K562 (cell line): ENCODE measurements around the gene PCCA. TPM values are rescaled to one million over a fixed set of nuclear protein-coding genes. Genes with fewer than 3 reads are reported as not detected.

Source experiments
- C11orf30 ChIP-seq: fragments of 450-650 bp; IDR thresholded peaks from 2 replicates; pipeline ENCODE4 v1.6.1; 2016; ENCODE audit warnings: low read depth, mild to moderate bottlenecking
- CEBPB ChIP-seq: fragments of 450-650 bp; IDR thresholded peaks from 2 replicates; pipeline ENCODE4 v1.6.1; 2016; ENCODE audit warnings: missing genetic modification characterization, missing compliant biosample characterization
- HNRNPUL1 ChIP-seq: fragments of 200-400 bp; formaldehyde crosslinking; IDR thresholded peaks from 2 replicates; pipeline ENCODE4 v1.6.1; 2017; ENCODE audit warnings: low read length
- NFRKB ChIP-seq: fragments of 450-650 bp; IDR thresholded peaks from 2 replicates; pipeline ENCODE4 v1.6.1; 2016; ENCODE audit warnings: low read depth
- NKRF ChIP-seq: fragments of 450-650 bp; IDR thresholded peaks from 2 replicates; pipeline ENCODE4 v1.6.1; 2016; ENCODE audit warnings: borderline replicate concordance
- POLR2AphosphoS2 ChIP-seq: IDR thresholded peaks from 2 replicates; pipeline ENCODE4 v1.6.1; 2012; ENCODE audit warnings: low read length, improper control_type of control experiment
- PTRF ChIP-seq: fragments of 450-650 bp; IDR thresholded peaks from 2 replicates; pipeline ENCODE4 v1.6.1; 2016; ENCODE audit warnings: mild to moderate bottlenecking, missing genetic modification characterization, missing compliant biosample characterization
- RBM22 ChIP-seq: fragments of 200-400 bp; formaldehyde crosslinking; IDR thresholded peaks from 2 replicates; pipeline ENCODE4 v1.6.1; 2018; ENCODE audit warnings: low read length, low read depth; ENCODE audit not compliant: poor library complexity, severe bottlenecking
- ZNF239 ChIP-seq: fragments of 250-450 bp; sonication (Bioruptor Pico); IDR thresholded peaks from 2 replicates; pipeline ENCODE4 v1.4.0; 2020; ENCODE audit warnings: mild to moderate bottlenecking
- ZNF586 ChIP-seq: fragments of 450-650 bp; formaldehyde crosslinking; conservative IDR thresholded peaks from 2 replicates; pipeline ENCODE4 v1.4.0; 2020; ENCODE audit warnings: mild to moderate bottlenecking, moderate library complexity
- polyA plus RNA-seq, 8 experiments: library from polyadenylated mRNA; depleted of rRNA in 4 of 8; stranded (reverse) in 5 of 8; unstranded in 3 of 8; fragments of >200 nt; fragmentation: Nextera tagmentation in 2 of 8; fragmentation: Illumina TruSeq in 1 of 8; extraction: Ambion mirVana in 2 of 8; extraction: Trizol in 1 of 8; gene quantifications; 2 replicates each; pipeline versions ENCODE4 v1.2.1 to v1.2.3, GENCODE V29; 2011 to 2014; ENCODE audit warnings: inconsistent platforms in 1 of 8, missing spikeins in 1 of 8
- total RNA-seq, 7 experiments: library from RNA; depleted of rRNA in 6 of 7; stranded (reverse); fragments of >200 nt in 6 of 7; fragmentation: Illumina TruSeq in 2 of 7; extraction: Trizol in 2 of 7; gene quantifications; 2 replicates each; pipeline versions ENCODE4 v1.2.1 to v1.2.3, GENCODE V29; 2011 to 2021; ENCODE audit warnings: low replicate concordance in 1 of 7
- TF ChIP-seq, protein P1 (sequence below), 2 experiments: fragments of 450-650 bp in 1 of 2; sonication (generic) in 1 of 2; formaldehyde crosslinking in 1 of 2; IDR thresholded peaks; 2 replicates each; pipeline versions ENCODE4 v1.7.1 to v1.9.0; 2016 to 2022; ENCODE audit warnings: inconsistent platforms in 1 of 2, mild to moderate bottlenecking in 1 of 2, missing genetic modification reagents in 1 of 2
- TF ChIP-seq, protein P2 (sequence below): fragments of 250-450 bp; sonication (Bioruptor Pico); IDR thresholded peaks from 2 replicates; pipeline ENCODE4 v1.4.0; 2020; ENCODE audit warnings: mild to moderate bottlenecking, moderate library complexity, borderline replicate concordance

The PCCA gene
- total and polyA plus RNA-seq, 9 of the 15 experiments (the other 6 are each of a cell fraction or from before 2014, with no cell fraction given) = 5.2 to 14.1 (median 9.7) TPM

GRCh38 chr13:100497389-100497788, 408.5 kb downstream of the PCCA start (continued):
- TF ChIP-seq, protein P1, sequence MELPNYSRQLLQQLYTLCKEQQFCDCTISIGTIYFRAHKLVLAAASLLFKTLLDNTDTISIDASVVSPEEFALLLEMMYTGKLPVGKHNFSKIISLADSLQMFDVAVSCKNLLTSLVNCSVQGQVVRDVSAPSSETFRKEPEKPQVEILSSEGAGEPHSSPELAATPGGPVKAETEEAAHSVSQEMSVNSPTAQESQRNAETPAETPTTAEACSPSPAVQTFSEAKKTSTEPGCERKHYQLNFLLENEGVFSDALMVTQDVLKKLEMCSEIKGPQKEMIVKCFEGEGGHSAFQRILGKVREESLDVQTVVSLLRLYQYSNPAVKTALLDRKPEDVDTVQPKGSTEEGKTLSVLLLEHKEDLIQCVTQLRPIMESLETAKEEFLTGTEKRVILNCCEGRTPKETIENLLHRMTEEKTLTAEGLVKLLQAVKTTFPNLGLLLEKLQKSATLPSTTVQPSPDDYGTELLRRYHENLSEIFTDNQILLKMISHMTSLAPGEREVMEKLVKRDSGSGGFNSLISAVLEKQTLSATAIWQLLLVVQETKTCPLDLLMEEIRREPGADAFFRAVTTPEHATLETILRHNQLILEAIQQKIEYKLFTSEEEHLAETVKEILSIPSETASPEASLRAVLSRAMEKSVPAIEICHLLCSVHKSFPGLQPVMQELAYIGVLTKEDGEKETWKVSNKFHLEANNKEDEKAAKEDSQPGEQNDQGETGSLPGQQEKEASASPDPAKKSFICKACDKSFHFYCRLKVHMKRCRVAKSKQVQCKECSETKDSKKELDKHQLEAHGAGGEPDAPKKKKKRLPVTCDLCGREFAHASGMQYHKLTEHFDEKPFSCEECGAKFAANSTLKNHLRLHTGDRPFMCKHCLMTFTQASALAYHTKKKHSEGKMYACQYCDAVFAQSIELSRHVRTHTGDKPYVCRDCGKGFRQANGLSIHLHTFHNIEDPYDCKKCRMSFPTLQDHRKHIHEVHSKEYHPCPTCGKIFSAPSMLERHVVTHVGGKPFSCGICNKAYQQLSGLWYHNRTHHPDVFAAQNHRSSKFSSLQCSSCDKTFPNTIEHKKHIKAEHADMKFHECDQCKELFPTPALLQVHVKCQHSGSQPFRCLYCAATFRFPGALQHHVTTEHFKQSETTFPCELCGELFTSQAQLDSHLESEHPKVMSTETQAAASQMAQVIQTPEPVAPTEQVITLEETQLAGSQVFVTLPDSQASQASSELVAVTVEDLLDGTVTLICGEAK (IDR thresholded peaks at IDR 0.05) = no peak
- TF ChIP-seq, protein P1 (CRISPR knock-in tag; IDR thresholded peaks at IDR 0.05) = no peak
- TF ChIP-seq, protein P2, sequence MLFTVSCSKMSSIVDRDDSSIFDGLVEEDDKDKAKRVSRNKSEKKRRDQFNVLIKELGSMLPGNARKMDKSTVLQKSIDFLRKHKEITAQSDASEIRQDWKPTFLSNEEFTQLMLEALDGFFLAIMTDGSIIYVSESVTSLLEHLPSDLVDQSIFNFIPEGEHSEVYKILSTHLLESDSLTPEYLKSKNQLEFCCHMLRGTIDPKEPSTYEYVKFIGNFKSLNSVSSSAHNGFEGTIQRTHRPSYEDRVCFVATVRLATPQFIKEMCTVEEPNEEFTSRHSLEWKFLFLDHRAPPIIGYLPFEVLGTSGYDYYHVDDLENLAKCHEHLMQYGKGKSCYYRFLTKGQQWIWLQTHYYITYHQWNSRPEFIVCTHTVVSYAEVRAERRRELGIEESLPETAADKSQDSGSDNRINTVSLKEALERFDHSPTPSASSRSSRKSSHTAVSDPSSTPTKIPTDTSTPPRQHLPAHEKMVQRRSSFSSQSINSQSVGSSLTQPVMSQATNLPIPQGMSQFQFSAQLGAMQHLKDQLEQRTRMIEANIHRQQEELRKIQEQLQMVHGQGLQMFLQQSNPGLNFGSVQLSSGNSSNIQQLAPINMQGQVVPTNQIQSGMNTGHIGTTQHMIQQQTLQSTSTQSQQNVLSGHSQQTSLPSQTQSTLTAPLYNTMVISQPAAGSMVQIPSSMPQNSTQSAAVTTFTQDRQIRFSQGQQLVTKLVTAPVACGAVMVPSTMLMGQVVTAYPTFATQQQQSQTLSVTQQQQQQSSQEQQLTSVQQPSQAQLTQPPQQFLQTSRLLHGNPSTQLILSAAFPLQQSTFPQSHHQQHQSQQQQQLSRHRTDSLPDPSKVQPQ (CRISPR knock-in tag) = no peak
- TF ChIP-seq RBM22 (no peak), ZNF239 (CRISPR knock-in tag) (no peak), NKRF (no peak), CEBPB (tag) (no peak), ZNF586 (CRISPR knock-in tag) (no peak), C11orf30 (peak; percentile 61; the same call in 1 of the 2 replicates), PTRF (no peak), POLR2AphosphoS2 (no peak), NFRKB (no peak), HNRNPUL1 (no peak)
